Fibroblast of lung (primary cell): Measurements from ENCODE around the gene TNFSF8.

Experiments
- CTCF ChIP-seq, 2 donors: IDR thresholded peaks in 1 of 2; conservative IDR thresholded peaks in 1 of 2; 1 replicate in 1 of 2; 2 replicates in 1 of 2; pipeline ENCODE4 v1.5.1; 2011 to 2012; ENCODE audit warnings: low read length in 2 of 2, control low read depth in 1 of 2, inconsistent platforms in 1 of 2, low read depth in 1 of 2, mild to moderate bottlenecking in 1 of 2
- EZH2 ChIP-seq: IDR thresholded peaks from 2 replicates; pipeline ENCODE4 v1.5.1; 2012; ENCODE audit warnings: low read length, control low read depth, mild to moderate bottlenecking; ENCODE audit errors: missing control alignments

GRCh38 chr9:114908805-114909448 is 21.5 kb downstream of the TNFSF8 start:
- TF ChIP-seq CTCF (conservative IDR thresholded peaks at IDR 0.05 in 1 of 2, IDR thresholded peaks at IDR 0.05 in 1 of 2; ENCODE audit: low read depth in 1 of 2, low read length in 2 of 2) (no peak), EZH2 (no peak)
